ENCODE results near the gene DHX16. TPM values are rescaled to one million over a fixed set of nuclear protein-coding genes. Genes with fewer than 3 reads are reported as not detected.

DHX16 gene
- total and polyA plus RNA-seq, 9 of the 15 experiments (the other 6 are each of a cell fraction or from before 2014, with no cell fraction given) = 14.6 to 66.1 (median 47.5) TPM

- TF ChIP-seq BRF2 (IDR thresholded peaks at IDR 0.05; ENCODE audit: borderline replicate concordance, insufficient read depth, insufficient read length) (no peak), TEAD4 (IDR thresholded peaks at IDR 0.05; ENCODE audit: low read length) (no peak), TEAD4 (CRISPR knock-in tag; IDR thresholded peaks at IDR 0.05; ENCODE audit: borderline replicate concordance) (no peak), ADNP (tag; IDR thresholded peaks at IDR 0.05) (no peak), ZNF23 (CRISPR knock-in tag; IDR thresholded peaks at IDR 0.05) (no peak), ZBTB40 (IDR thresholded peaks at IDR 0.05) (peak; percentile 32; the same call in 1 of the 2 replicates), ZBTB40 (CRISPR knock-in tag; IDR thresholded peaks at IDR 0.05) (no peak), SMARCB1 (IDR thresholded peaks at IDR 0.05; ENCODE audit: insufficient read length, low read depth) (no peak), TSC22D4 (tag; IDR thresholded peaks at IDR 0.05) (no peak), JUNB (CRISPR knock-in tag; conservative IDR thresholded peaks at IDR 0.05) (no peak), ZNF133 (CRISPR knock-in tag; IDR thresholded peaks at IDR 0.05) (no peak), ZNF551 (CRISPR knock-in tag; IDR thresholded peaks at IDR 0.05) (no peak), MTA1 (IDR thresholded peaks at IDR 0.05; ENCODE audit: borderline replicate concordance) (no peak), ETS1 (conservative IDR thresholded peaks at IDR 0.05; ENCODE audit: control insufficient read depth, low read depth, low read length) (no peak)
Observed at GRCh38 chr6:30683980-30684338, 11.2 kb upstream of the DHX16 start (continued).

Data from K562 (cell line).